HFFc6 (cell line): Measurements from ENCODE around the gene NUMBL. TPM values are rescaled to one million over a fixed set of nuclear protein-coding genes. Genes with fewer than 3 reads are reported as not detected.
A peak's percentile ranks its signal among the peaks of the same experiment; 100 is the strongest.

ENCODE experiments used
- DNase-seq: peaks from one replicate; pipeline ENCODE4 v3.0.0-alpha.2; 2018
- H3K27ac Mint-ChIP-seq: 2 replicates; pipeline ENCODE4 v1.8.0; 2020; ENCODE audit warnings: mild to moderate bottlenecking, mixed read lengths
- H3K27me3 Mint-ChIP-seq: 2 replicates; pipeline ENCODE4 v1.8.0; 2021; ENCODE audit warnings: mild to moderate bottlenecking, moderate library complexity, mixed read lengths; ENCODE audit not compliant: insufficient read depth
- H3K36me3 Mint-ChIP-seq: 2 replicates; pipeline ENCODE4 v1.8.0; 2021; ENCODE audit warnings: low read depth, mixed read lengths
- H3K4me1 Mint-ChIP-seq: 2 replicates; pipeline ENCODE4 v1.8.0; 2020; ENCODE audit warnings: low read depth, mixed read lengths
- H3K4me3 Mint-ChIP-seq: 2 replicates; pipeline ENCODE4 v1.8.0; 2020; ENCODE audit warnings: mild to moderate bottlenecking, moderate library complexity, mixed read lengths
- H3K9me3 Mint-ChIP-seq: 2 replicates; pipeline ENCODE4 v1.8.0; 2020; ENCODE audit warnings: mild to moderate bottlenecking, mixed read lengths
- total RNA-seq, 6 experiments: library from RNA; stranded (reverse); fragmentation: NEBNext Ultra II Directional; extraction: Animal tissue kit (Norgen Biotek cat#: 25700); gene quantifications; 2 replicates in 1 of 6; 3 replicates in 5 of 6; pipeline ENCODE4 v1.2.3, GENCODE V29; 2021
- TF ChIP-seq, protein P1 (sequence below): fragments of 200-600 bp; sonication (generic); IDR thresholded peaks from 2 replicates; pipeline ENCODE4 v1.5.0; 2021; ENCODE audit warnings: antibody characterized with exemption, mild to moderate bottlenecking

The NUMBL gene
- total RNA-seq, 6 experiments from 2014 or later, result 49.1 to 58.3 (median 53.6) TPM

DNA sequence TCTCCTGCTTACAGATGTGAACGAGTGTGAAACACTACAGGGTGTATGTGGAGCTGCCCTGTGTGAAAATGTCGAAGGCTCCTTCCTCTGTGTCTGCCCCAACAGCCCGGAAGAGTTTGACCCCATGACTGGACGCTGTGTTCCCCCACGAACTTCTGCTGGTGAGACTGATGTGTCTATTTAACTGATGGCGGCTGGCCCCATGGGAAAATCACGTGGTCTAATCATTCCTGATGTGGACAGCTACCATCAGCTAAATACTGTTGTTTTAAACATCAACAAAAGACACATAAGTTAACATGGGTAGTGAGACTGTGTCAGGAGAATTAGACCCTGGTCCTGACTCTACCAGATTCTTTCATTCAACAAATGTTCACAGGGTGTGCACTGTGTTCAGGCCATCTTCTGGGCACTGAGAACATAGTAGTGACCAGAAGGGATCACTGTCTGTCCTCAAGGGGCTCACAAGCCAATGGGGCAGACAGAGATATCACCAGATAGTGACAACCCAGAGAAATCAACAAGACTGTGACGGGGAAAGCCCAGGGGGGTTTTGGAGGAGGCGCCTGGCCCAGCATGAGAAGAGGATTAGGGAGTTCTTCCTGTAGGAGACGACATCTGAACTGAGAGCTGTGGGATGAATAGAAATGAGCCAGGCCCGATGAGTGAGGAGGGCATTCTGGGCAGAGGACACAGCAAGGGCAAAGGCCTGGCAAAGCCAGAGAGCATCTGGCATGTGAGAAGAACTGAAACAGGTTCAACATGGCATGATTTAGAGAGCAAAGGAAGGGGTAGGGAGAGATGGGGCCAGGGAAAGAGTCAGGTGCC lies 70.9 kb downstream of the NUMBL start:
- Mint-ChIP-seq H3K27me3 (peaks cover 1% of the 10 kb centered on the region), H3K4me1 (peaks cover 15% of the 10 kb centered on the region), H3K9me3 (no peaks in the 10 kb centered on the region), H3K27ac (no peak overlapping the region), H3K4me3 (no peak overlapping the region), H3K36me3 (peaks cover 21% of the 10 kb centered on the region)
- no peak for DNase-seq
- TF ChIP-seq, protein P1, sequence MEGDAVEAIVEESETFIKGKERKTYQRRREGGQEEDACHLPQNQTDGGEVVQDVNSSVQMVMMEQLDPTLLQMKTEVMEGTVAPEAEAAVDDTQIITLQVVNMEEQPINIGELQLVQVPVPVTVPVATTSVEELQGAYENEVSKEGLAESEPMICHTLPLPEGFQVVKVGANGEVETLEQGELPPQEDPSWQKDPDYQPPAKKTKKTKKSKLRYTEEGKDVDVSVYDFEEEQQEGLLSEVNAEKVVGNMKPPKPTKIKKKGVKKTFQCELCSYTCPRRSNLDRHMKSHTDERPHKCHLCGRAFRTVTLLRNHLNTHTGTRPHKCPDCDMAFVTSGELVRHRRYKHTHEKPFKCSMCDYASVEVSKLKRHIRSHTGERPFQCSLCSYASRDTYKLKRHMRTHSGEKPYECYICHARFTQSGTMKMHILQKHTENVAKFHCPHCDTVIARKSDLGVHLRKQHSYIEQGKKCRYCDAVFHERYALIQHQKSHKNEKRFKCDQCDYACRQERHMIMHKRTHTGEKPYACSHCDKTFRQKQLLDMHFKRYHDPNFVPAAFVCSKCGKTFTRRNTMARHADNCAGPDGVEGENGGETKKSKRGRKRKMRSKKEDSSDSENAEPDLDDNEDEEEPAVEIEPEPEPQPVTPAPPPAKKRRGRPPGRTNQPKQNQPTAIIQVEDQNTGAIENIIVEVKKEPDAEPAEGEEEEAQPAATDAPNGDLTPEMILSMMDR, result no peak

DNA sequence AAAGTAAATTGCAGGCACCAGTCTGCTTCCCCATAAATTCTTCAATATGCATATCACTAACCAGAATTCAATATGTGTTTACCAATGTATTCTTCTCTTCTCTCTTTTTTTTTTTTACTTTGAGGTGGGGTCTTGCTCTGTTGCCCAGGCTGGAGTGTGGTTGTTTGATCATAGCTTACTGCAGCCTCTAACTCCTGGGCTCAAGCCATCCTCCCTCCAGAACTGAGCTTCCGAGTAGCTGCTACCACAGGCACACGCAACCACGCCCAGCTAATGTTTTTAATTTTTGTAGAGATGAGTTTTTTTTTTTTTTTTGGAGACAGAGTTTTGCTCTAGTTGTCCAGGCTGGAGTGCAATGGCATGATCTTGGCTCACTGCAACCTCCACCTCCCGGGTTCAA lies 72.5 kb downstream of the NUMBL start:
- Mint-ChIP-seq H3K27me3 (peaks cover 1% of the 10 kb centered on the region), H3K27ac (no peak overlapping the region), H3K4me3 (no peak overlapping the region), H3K9me3 (no peaks in the 10 kb centered on the region), H3K4me1 (peaks cover 17% of the 10 kb centered on the region), H3K36me3 (peaks cover 21% of the 10 kb centered on the region)
- TF ChIP-seq, protein P1, result no peak
- DNase-seq, result no peak

DNA sequence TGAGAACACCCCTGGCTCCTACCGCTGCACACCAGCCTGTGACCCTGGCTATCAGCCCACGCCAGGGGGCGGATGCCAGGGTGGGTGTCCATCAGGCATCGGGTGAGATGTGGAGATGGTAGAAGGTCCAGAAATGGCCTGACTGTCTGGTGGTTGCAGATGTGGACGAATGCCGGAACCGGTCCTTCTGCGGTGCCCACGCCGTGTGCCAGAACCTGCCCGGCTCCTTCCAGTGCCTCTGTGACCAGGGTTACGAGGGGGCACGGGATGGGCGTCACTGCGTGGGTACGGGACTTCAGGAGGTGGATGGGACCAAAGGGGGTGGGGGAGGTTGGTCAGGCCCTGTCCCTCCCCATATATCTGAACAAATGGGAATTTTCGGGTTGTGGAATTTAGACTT lies 73.5 kb downstream of the NUMBL start:
- no peak overlapping the region for H3K4me3 Mint-ChIP-seq
- TF ChIP-seq, protein P1, result no peak
- no peak for DNase-seq
- H3K27ac Mint-ChIP-seq, result no peak overlapping the region
- H3K27me3 Mint-ChIP-seq, result peaks cover 1% of the 10 kb centered on the region
- H3K4me1 Mint-ChIP-seq, result peaks cover 17% of the 10 kb centered on the region
- peaks cover 19% of the 10 kb centered on the region for H3K36me3 Mint-ChIP-seq
- no peaks in the 10 kb centered on the region for H3K9me3 Mint-ChIP-seq

DNA sequence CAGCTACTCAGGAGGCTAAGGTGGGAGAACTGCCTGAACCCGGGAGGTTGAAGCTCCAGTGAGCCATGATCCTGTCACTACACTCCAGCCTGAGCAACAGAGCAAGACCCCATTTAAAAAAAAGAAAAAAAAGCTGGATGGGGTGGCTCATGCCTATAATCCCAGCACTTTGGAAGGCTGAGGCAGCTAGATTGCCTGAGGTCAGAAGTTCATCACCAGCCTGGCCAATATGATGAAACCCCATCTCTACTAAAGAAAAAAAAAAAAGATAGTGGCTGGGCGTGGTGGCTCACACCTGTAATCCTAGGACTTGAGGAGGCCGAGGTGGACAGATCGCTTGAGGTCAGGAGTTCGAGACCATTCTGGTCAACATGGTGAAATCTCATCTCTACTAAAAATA lies 74.3 kb downstream of the NUMBL start:
- Mint-ChIP-seq H3K9me3 (no peaks in the 10 kb centered on the region), H3K27me3 (peaks cover 1% of the 10 kb centered on the region), H3K36me3 (peaks cover 14% of the 10 kb centered on the region), H3K27ac (peak overlapping the region; percentile 94; the same call in 1 of the 2 replicates), H3K4me1 (peaks cover 18% of the 10 kb centered on the region), H3K4me3 (no peak overlapping the region)
- DNase-seq, result no peak
- TF ChIP-seq, protein P1, result no peak

Other genes starting within 250 kb of the NUMBL start
- 10 to 100 TPM; 35.9 to 47.0 (median 41.2) TPM for gene SERTAD3, start 246.3 kb downstream of the NUMBL start, total RNA-seq
- 10 to 100 TPM; 35.3 to 55.7 (median 52.5) TPM for gene BLVRB, start 224.9 kb downstream of the NUMBL start, total RNA-seq
- under 1 TPM; 0.17 to 0.96 (median 0.54) TPM for gene SPTBN4, start 223.7 kb downstream of the NUMBL start, total RNA-seq
- gene SHKBP1, start 113.8 kb downstream of the NUMBL start, total RNA-seq, result 10 to 100 TPM; 58.5 to 95.2 (median 83.0) TPM
- gene LTBP4, start 89.3 kb downstream of the NUMBL start, total RNA-seq, result 10 to 100 TPM; 36.6 to 54.9 (median 51.4) TPM
- gene COQ8B, start 26.2 kb upstream of the NUMBL start, total RNA-seq, result 10 to 100 TPM; 19.8 to 28.6 (median 23.6) TPM
- 10 to 100 TPM in 4 of 6 experiments, 1 to 10 TPM in 2; 9.2 to 14.9 (median 10.5) TPM for gene ITPKC, start 26.5 kb upstream of the NUMBL start, total RNA-seq
- gene ACTMAP, start 59.8 kb upstream of the NUMBL start, total RNA-seq, result 1 to 10 TPM; 6.7 to 8.5 (median 7.5) TPM
- 100 to 1,000 TPM in 4 of 6 experiments, 10 to 100 TPM in 2; 87.8 to 120 (median 104) TPM for gene SNRPA, start 60.6 kb upstream of the NUMBL start, total RNA-seq
- not detected for gene MIA, start 84.9 kb upstream of the NUMBL start, total RNA-seq
- 10 to 100 TPM; 20.4 to 26.4 (median 22.0) TPM for gene RAB4B, start 87.6 kb upstream of the NUMBL start, total RNA-seq
- 10 to 100 TPM; 56.0 to 72.0 (median 60.1) TPM for gene EGLN2, start 108.5 kb upstream of the NUMBL start, total RNA-seq
- gene CYP2A6, start 159.8 kb upstream of the NUMBL start, total RNA-seq, result not detected
- gene CYP2A7, start 191.6 kb upstream of the NUMBL start, total RNA-seq, result not detected